Stomach (tissue), 4 donors: ENCODE results near the gene BEST2.
A peak's percentile ranks its signal among the peaks of the same experiment; 100 is the strongest.

Experiments used
- CTCF ChIP-seq, 7 experiments: fragments of 450-650 bp in 4 of 7; fragments of 200-600 bp in 3 of 7; sonication (generic) in 3 of 7; IDR thresholded peaks; one replicate each; pipeline ENCODE4 v1.5.1; 2016 to 2019; ENCODE audit warnings: antibody characterized with exemption in 7 of 7, control low read depth in 2 of 7, mild to moderate bottlenecking in 1 of 7
- EP300 ChIP-seq: sonication (generic); formaldehyde crosslinking; IDR thresholded peaks from one replicate; pipeline ENCODE4 v1.6.1; 2017; ENCODE audit warnings: antibody characterized with exemption
- POLR2AphosphoS5 ChIP-seq, 3 donors: sonication (generic); formaldehyde crosslinking; IDR thresholded peaks; one replicate each; pipeline ENCODE4 v1.6.1; 2016; ENCODE audit warnings: antibody characterized with exemption in 3 of 3

GRCh38 chr19:12806242-12807081, 54.9 kb downstream of the BEST2 start, which contains the start of gene RNASEH2A:
- TF ChIP-seq CTCF (IDR thresholded peaks at IDR 0.05): peak in 1 of 7 experiments; percentile 15
- TF ChIP-seq EP300: no peak
- TF ChIP-seq POLR2AphosphoS5 (IDR thresholded peaks at IDR 0.05): peak; percentile 30 to 90 (median 70)
